IMR-90 (cell line): ENCODE measurements around the gene KIF22. TPM values are rescaled to one million over a fixed set of nuclear protein-coding genes. Genes with fewer than 3 reads are reported as not detected.

Source experiments
- ATAC-seq: fragments of 200-7000 bp; cut with Tn5 transposase; 2 replicates; pipeline ENCODE4 v1.9.1; 2020; ENCODE audit warnings: low read depth, mild to moderate bottlenecking, moderate library complexity
- BruUV-seq: library from RNA; stranded (reverse); fragments of 400-500 nt; replicated peaks from 2 replicates; lab custom pipeline; 2021; lab: Mats Ljungman, UMichigan
- CTCF ChIA-PET: fragments of 300-600 bp; formaldehyde crosslinking; extraction: SDS; loops from one replicate; lab custom pipeline; 2021; ENCODE audit warnings: antibody characterized with exemption; lab: Yijun Ruan, JAX
- POLR2A ChIA-PET: fragments of 300-600 bp; sonication (Branson Sonifier 250); formaldehyde crosslinking; loops from one replicate; lab custom pipeline; 2022; ENCODE audit warnings: antibody characterized with exemption; ENCODE audit not compliant: unreplicated experiment; lab: Charles Lee
- DNase-seq: peaks from one replicate; pipeline ENCODE4 v3.0.0; 2013
- H2AFZ ChIP-seq: replicated peaks from 2 replicates; pipeline ENCODE3; 2013; ENCODE audit warnings: low read length, mild to moderate bottlenecking; ENCODE audit not compliant: poor library complexity
- H2AK5ac ChIP-seq: 2 replicates; pipeline ENCODE4 v1.6.1; 2013; ENCODE audit warnings: low read depth, low read length, inconsistent platforms
- H2AK9ac ChIP-seq: replicated peaks from 2 replicates; pipeline ENCODE3; 2013; ENCODE audit warnings: mild to moderate bottlenecking, low read depth, low read length, moderate library complexity; ENCODE audit not compliant: poor library complexity
- H2BK120ac ChIP-seq: 2 replicates; pipeline ENCODE4 v1.6.1; 2013; ENCODE audit warnings: low read depth, low read length, inconsistent platforms
- H2BK15ac ChIP-seq: 3 replicates; pipeline ENCODE4 v1.6.1; 2013; ENCODE audit warnings: low read depth, low read length, inconsistent platforms
- H2BK20ac ChIP-seq: 2 replicates; pipeline ENCODE4 v1.6.1; 2013; ENCODE audit warnings: low read depth, mild to moderate bottlenecking, inconsistent platforms, low read length, moderate library complexity
- H2BK5ac ChIP-seq: 2 replicates; pipeline ENCODE4 v1.6.1; 2013; ENCODE audit warnings: mild to moderate bottlenecking, low read depth, low read length, inconsistent platforms; ENCODE audit not compliant: poor library complexity, severe bottlenecking
- H3K14ac ChIP-seq: replicated peaks from 2 replicates; pipeline ENCODE4 v1.6.1; 2013; ENCODE audit warnings: low read depth, low read length, inconsistent platforms
- H3K18ac ChIP-seq: 2 replicates; pipeline ENCODE4 v1.6.1; 2013; ENCODE audit warnings: low read depth, low read length, control low read depth
- H3K23ac ChIP-seq: 2 replicates; pipeline ENCODE4 v1.6.1; 2013; ENCODE audit warnings: low read depth, low read length, inconsistent platforms
- H3K27ac ChIP-seq: 2 replicates; pipeline ENCODE4 v1.5.1; 2013; ENCODE audit warnings: mild to moderate bottlenecking, control low read depth, low read length; ENCODE audit not compliant: insufficient read depth
- H3K27me3 ChIP-seq: 2 replicates; pipeline ENCODE4 v1.6.1; 2013; ENCODE audit warnings: low read length; ENCODE audit not compliant: control insufficient read depth, insufficient read depth
- H3K36me3 ChIP-seq: 2 replicates; pipeline ENCODE4 v1.6.1; 2013; ENCODE audit warnings: low read length, mixed read lengths; ENCODE audit not compliant: control insufficient read depth, insufficient read depth
- H3K4ac ChIP-seq: 2 replicates; pipeline ENCODE4 v1.6.1; 2013; ENCODE audit warnings: low read depth, low read length, inconsistent platforms
- H3K4me1 ChIP-seq: 2 replicates; pipeline ENCODE4 v1.6.1; 2013; ENCODE audit warnings: low read length, mixed read lengths; ENCODE audit not compliant: control insufficient read depth, insufficient read depth
- H3K4me2 ChIP-seq: 2 replicates; pipeline ENCODE4 v1.6.1; 2013; ENCODE audit warnings: low read depth, mild to moderate bottlenecking, control low read depth, low read length, moderate library complexity
- H3K4me3 ChIP-seq: 2 replicates; pipeline ENCODE4 v1.5.1; 2013; ENCODE audit warnings: low read depth, mild to moderate bottlenecking, control low read depth, low read length, moderate library complexity; ENCODE audit not compliant: insufficient read depth
- H3K56ac ChIP-seq: 2 replicates; pipeline ENCODE4 v1.6.1; 2013; ENCODE audit warnings: low read length, inconsistent platforms; ENCODE audit not compliant: insufficient read depth; ENCODE audit errors: extremely low read depth
- H3K79me1 ChIP-seq, 2 experiments: 2 replicates each; pipeline ENCODE4 v1.6.1; 2013; ENCODE audit warnings: low read length in 2 of 2, inconsistent platforms in 1 of 2, low read depth in 1 of 2
- H3K9ac ChIP-seq: 2 replicates; pipeline ENCODE4 v1.6.1; 2013; ENCODE audit warnings: low read depth, low read length, control low read depth
- H3K9me1 ChIP-seq: 2 replicates; pipeline ENCODE4 v1.6.1; 2013; ENCODE audit warnings: low read length, inconsistent platforms; ENCODE audit not compliant: insufficient read depth
- H3K9me3 ChIP-seq: 2 replicates; pipeline ENCODE4 v1.6.1; 2013; ENCODE audit warnings: low read length; ENCODE audit not compliant: control insufficient read depth, insufficient read depth
- H4K20me1 ChIP-seq: 2 replicates; pipeline ENCODE4 v1.6.1; 2013; ENCODE audit warnings: low read length, inconsistent platforms; ENCODE audit not compliant: insufficient read depth
- H4K5ac ChIP-seq: 2 replicates; pipeline ENCODE4 v1.6.1; 2013; ENCODE audit warnings: mild to moderate bottlenecking, low read depth, low read length, control low read depth
- H4K8ac ChIP-seq, 2 experiments: 2 replicates each; pipeline ENCODE4 v1.6.1; 2013; ENCODE audit warnings: low read depth in 2 of 2, low read length in 2 of 2, control low read depth in 1 of 2, inconsistent platforms in 1 of 2
- H4K91ac ChIP-seq: 2 replicates; pipeline ENCODE4 v1.6.1; 2013; ENCODE audit warnings: low read depth, low read length, inconsistent platforms; ENCODE audit not compliant: insufficient read depth
- CEBPB ChIP-seq: IDR thresholded peaks from 2 replicates; pipeline ENCODE4 v1.6.1; 2012; ENCODE audit warnings: low read depth, low read length, improper control_type of control experiment
- FOS ChIP-seq: fragments of 150-350 bp; IDR thresholded peaks from 2 replicates; pipeline ENCODE4 v1.6.1; 2016; ENCODE audit warnings: low read depth, low read length
- MAFK ChIP-seq: IDR thresholded peaks from 2 replicates; pipeline ENCODE4 v1.6.1; 2012; ENCODE audit warnings: low read depth, low read length, improper control_type of control experiment
- MAZ ChIP-seq: IDR thresholded peaks from 2 replicates; pipeline ENCODE4 v1.6.1; 2012; ENCODE audit warnings: low read depth, mild to moderate bottlenecking, low read length, improper control_type of control experiment, moderate library complexity, borderline replicate concordance
- RFX5 ChIP-seq: IDR thresholded peaks from 2 replicates; pipeline ENCODE4 v1.8.0; 2012; ENCODE audit warnings: low read depth, mild to moderate bottlenecking, low read length, moderate library complexity
- WGBS, 2 experiments: methylation state at CpG; one replicate each; pipeline versions ENCODE4 v1.1.5 to v1.1.7; 2013; ENCODE audit warnings: missing lambda C conversion rate in 2 of 2; ENCODE audit not compliant: insufficient read length in 1 of 2; ENCODE audit errors: extremely low coverage in 2 of 2; 5-methylcytosine and 5-hydroxymethylcytosine counted together
- dilution Hi-C: fragments of 300-500 bp; cut with HindIII; formaldehyde crosslinking; loops from one replicate; pipeline ENCODE4 v1.14.3; 2018; ENCODE audit warnings: low sequenced_read_pairs; ENCODE audit not compliant: unreplicated experiment
- in situ Hi-C: fragments of 300-500 bp; cut with MboI; formaldehyde crosslinking; loops from 3 replicates; pipeline ENCODE4 v1.14.3; 2019; ENCODE audit warnings: low sequenced_read_pairs, inconsistent platforms, mixed read lengths
- intact Hi-C: fragments of 100-400 bp; cut with micrococcal nuclease; formaldehyde crosslinking; loops from 2 replicates; pipeline ENCODE4 v1.10.0; 2022
- polyA plus RNA-seq, 3 experiments: library from polyadenylated mRNA; depleted of rRNA; stranded (reverse); fragments of >200 nt; gene quantifications; 2 replicates each; pipeline ENCODE4 v1.2.3, GENCODE V29; 2012; ENCODE audit warnings: low replicate concordance in 1 of 3
- total RNA-seq: library from RNA; depleted of rRNA; stranded (reverse); fragments of >200 nt; gene quantifications from 2 replicates; pipeline ENCODE4 v1.2.3, GENCODE V29; 2012
- TF ChIP-seq, protein P1 (sequence below): fragments of 150-350 bp; IDR thresholded peaks from 2 replicates; pipeline ENCODE4 v1.6.1; 2016; ENCODE audit warnings: low read depth, mild to moderate bottlenecking, low read length, moderate library complexity, borderline replicate concordance
- TF ChIP-seq, protein P2 (sequence below): fragments of 150-350 bp; IDR thresholded peaks from 2 replicates; pipeline ENCODE4 v1.6.1; 2017; ENCODE audit warnings: mild to moderate bottlenecking, antibody characterized with exemption, low read length, low read depth

The KIF22 gene
- total and polyA plus RNA-seq, 2 of the 4 experiments (the other 2 are of a cell fraction): 43.0 to 65.1 TPM

DNA sequence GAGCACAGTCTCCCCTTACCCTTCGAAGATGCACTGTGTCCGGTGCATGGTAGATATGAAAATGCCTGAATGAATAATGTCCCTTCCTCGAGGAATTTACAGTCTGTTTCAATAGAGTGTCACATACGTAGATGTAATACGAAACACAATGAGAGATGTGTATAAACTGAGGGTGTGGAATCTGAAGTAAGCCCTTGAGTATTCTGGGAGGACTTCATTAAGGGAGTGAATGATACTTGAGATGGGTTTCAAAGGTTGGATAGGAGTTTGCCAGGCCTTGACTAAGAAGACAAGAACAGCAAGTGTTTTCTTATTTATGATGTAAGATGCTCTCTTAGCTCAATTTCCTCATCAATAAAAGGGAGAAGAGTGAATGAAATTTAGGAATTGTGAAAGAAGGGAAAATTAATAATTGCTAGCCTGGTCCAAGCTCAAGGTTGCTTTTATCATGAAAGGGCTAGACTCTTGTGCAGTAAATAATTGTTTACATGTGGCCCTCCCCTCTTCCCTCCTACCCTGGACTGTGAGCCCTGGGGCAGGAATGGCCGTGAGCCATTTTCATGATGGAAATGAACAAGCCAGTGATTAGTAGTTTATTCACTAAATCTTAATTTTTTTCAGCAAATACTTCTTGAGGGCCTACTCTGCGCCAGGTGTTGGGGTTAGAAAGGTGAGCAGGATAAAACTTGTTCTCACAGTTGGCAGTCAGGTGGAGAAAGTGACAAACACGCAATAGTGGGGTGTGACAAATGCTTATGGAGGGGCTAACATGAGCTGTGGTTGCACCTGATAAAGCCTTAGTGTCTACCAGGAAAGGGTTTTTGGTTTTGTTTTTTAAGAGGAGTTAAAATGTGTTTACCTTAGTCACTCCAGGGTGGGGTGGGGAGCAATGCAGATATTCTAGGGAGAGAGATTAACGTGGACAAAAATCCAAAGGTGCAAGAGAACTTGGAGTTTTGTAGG, 1.6 kb downstream of the KIF22 start:
- H2BK5ac ChIP-seq: no peak overlapping the region
- H3K4me3 ChIP-seq: peak overlapping the region; percentile 77; the same call in 1 of the 2 replicates
- no peak overlapping the region for H2BK15ac ChIP-seq
- ChIA-PET CTCF (no interaction called here), POLR2A (interaction anchor here (0.5 kb wide), 1 partner anchor 19 kb away, joined by 6 read pairs; no protein-coding TSS in a partner anchor)
- H2AFZ ChIP-seq: peak overlapping the region; percentile 68
- peak overlapping the region; percentile 87; the same call in 1 of the 2 replicates for H3K9ac ChIP-seq
- peak overlapping the region; percentile 10; the same call in 1 of the 2 replicates for H3K14ac ChIP-seq
- peaks cover 3% of the 10 kb centered on the region for H3K4me1 ChIP-seq
- peaks cover 27 to 52% of the 10 kb centered on the region in 2 experiments for H3K79me1 ChIP-seq
- peak overlapping the region in 1 of 2 experiments; percentile 64; a peak in 2 of 4 replicates for H4K8ac ChIP-seq
- intact Hi-C loops (loop anchor here (2.0 kb wide), 1 partner anchor 91 kb away; no protein-coding TSS in a partner anchor), dilution Hi-C loops (no loop called here), in situ Hi-C loops (no loop called here)
- peak overlapping the region; percentile 44 for H3K4ac ChIP-seq
- H3K36me3 ChIP-seq: peaks cover 3% of the 10 kb centered on the region; the same call in 1 of the 2 replicates
- H3K23ac ChIP-seq: peak overlapping the region; percentile 81
- no peak for TF ChIP-seq MAFK
- TF ChIP-seq, protein P1, sequence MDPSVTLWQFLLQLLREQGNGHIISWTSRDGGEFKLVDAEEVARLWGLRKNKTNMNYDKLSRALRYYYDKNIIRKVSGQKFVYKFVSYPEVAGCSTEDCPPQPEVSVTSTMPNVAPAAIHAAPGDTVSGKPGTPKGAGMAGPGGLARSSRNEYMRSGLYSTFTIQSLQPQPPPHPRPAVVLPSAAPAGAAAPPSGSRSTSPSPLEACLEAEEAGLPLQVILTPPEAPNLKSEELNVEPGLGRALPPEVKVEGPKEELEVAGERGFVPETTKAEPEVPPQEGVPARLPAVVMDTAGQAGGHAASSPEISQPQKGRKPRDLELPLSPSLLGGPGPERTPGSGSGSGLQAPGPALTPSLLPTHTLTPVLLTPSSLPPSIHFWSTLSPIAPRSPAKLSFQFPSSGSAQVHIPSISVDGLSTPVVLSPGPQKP: no peak
- TF ChIP-seq, protein P2, sequence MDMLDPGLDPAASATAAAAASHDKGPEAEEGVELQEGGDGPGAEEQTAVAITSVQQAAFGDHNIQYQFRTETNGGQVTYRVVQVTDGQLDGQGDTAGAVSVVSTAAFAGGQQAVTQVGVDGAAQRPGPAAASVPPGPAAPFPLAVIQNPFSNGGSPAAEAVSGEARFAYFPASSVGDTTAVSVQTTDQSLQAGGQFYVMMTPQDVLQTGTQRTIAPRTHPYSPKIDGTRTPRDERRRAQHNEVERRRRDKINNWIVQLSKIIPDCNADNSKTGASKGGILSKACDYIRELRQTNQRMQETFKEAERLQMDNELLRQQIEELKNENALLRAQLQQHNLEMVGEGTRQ: no peak
- TF ChIP-seq FOS: no peak
- no peak for TF ChIP-seq CEBPB
- TF ChIP-seq RFX5: no peak
- no peak for TF ChIP-seq MAZ
- H3K27me3 ChIP-seq: no peaks in the 10 kb centered on the region
- no peak overlapping the region; the same call in 1 of the 2 replicates for H4K91ac ChIP-seq
- peak overlapping the region; percentile 94 for H3K4me2 ChIP-seq
- peak overlapping the region; percentile 32; the same call in 1 of the 2 replicates for H3K56ac ChIP-seq
- H3K9me3 ChIP-seq: no peaks in the 10 kb centered on the region
- no peak for DNase-seq
- H2BK120ac ChIP-seq: no peak overlapping the region
- H2BK20ac ChIP-seq: no peak overlapping the region
- peaks cover 10% of the 10 kb centered on the region for H3K9me1 ChIP-seq
- H4K20me1 ChIP-seq: no peaks in the 10 kb centered on the region
- no peak overlapping the region for H4K5ac ChIP-seq
- BruUV-seq: no TSS peak
- no peak overlapping the region for H3K18ac ChIP-seq
- no peak overlapping the region for H3K27ac ChIP-seq
- peak overlapping the region; percentile 77 for H2AK9ac ChIP-seq
- 44% methylated on average over 4 of the region's 9 CpGs; no CpG with 5 or more reads in 1 of the 2 experiments for WGBS, 2 experiments
- ATAC-seq: no peak
- 0 out of 2 replicates have a peak overlapping the region, but pooled peaks have one; percentile 8 for H2AK5ac ChIP-seq
